Endothelial cell of umbilical vein (primary cell): Measurements from ENCODE around the gene SEMA4D. TPM values are rescaled to one million over a fixed set of nuclear protein-coding genes. Genes with fewer than 3 reads are reported as not detected.

Experiments used
- BruUV-seq: library from RNA; stranded (reverse); fragments of 400-500 nt; replicated peaks from 2 replicates; lab custom pipeline; 2021; lab: Mats Ljungman, UMichigan
- CTCF ChIA-PET: fragments of 300-600, 350-600 bp; sonication (Branson Sonifier 250); formaldehyde crosslinking; loops from one replicate; lab custom pipeline; 2021; ENCODE audit warnings: antibody characterized with exemption, inconsistent platforms; lab: Charles Lee
- POLR2A ChIA-PET: fragments of 300-600, 350-600 bp; sonication (Branson Sonifier 250); formaldehyde crosslinking; loops from one replicate; lab custom pipeline; 2021; ENCODE audit warnings: antibody characterized with exemption, inconsistent platforms; lab: Charles Lee
- DNase-seq: peaks from one replicate; pipeline ENCODE4 v3.0.0-alpha.2; 2011; ENCODE audit warnings: low read depth, low spot score
- FAIRE-seq: peaks from 2 replicates; lab custom pipeline; 2011; peaks lifted over from hg19 to GRCh38; lab: Jason Lieb, UNC
- H2AFZ ChIP-seq: 2 replicates; pipeline ENCODE4 v1.6.0; 2012; ENCODE audit warnings: low read depth, low read length, control low read depth, inconsistent platforms
- H3K27ac ChIP-seq: 2 replicates; pipeline ENCODE4 v1.5.1; 2011; ENCODE audit warnings: low read depth, mild to moderate bottlenecking, control low read depth, low read length, moderate library complexity; ENCODE audit not compliant: insufficient read depth
- H3K27me3 ChIP-seq, 2 experiments: 2 replicates each; pipeline versions ENCODE4 v1.6.0 to v1.6.1; 2011; ENCODE audit warnings: low read length in 2 of 2, mixed read lengths in 1 of 2; ENCODE audit not compliant: control insufficient read depth in 2 of 2, insufficient read depth in 2 of 2
- H3K36me3 ChIP-seq, 2 experiments: 2 replicates in 1 of 2; 3 replicates in 1 of 2; pipeline ENCODE4 v1.5.1; 2011; ENCODE audit warnings: low read length in 2 of 2, mild to moderate bottlenecking in 1 of 2, moderate library complexity in 1 of 2; ENCODE audit not compliant: control insufficient read depth in 2 of 2, insufficient read depth in 2 of 2; ENCODE audit errors: extremely low read depth in 1 of 2
- H3K4me1 ChIP-seq: 3 replicates; pipeline ENCODE4 v1.5.1; 2011; ENCODE audit warnings: mild to moderate bottlenecking, low read length; ENCODE audit not compliant: control insufficient read depth, insufficient read depth; ENCODE audit errors: extremely low read depth
- H3K4me2 ChIP-seq: 2 replicates; pipeline ENCODE4 v1.6.1; 2011; ENCODE audit warnings: low read length, control low read depth, mixed read lengths; ENCODE audit not compliant: insufficient read depth
- H3K4me3 ChIP-seq, 3 experiments: fragments of 200-600 bp in 1 of 3; sonication (generic), shearing (Covaris generic) in 1 of 3; replicated peaks in 1 of 3; 2 replicates each; pipeline ENCODE4 v1.5.1; 2011 to 2016; ENCODE audit warnings: control low read depth in 3 of 3, low read length in 3 of 3, mild to moderate bottlenecking in 2 of 3, inconsistent platforms in 1 of 3, low read depth in 1 of 3, moderate library complexity in 1 of 3; ENCODE audit not compliant: insufficient read depth in 1 of 3
- H3K79me2 ChIP-seq: 2 replicates; pipeline ENCODE4 v1.6.0; 2012; ENCODE audit warnings: low read length, inconsistent platforms; ENCODE audit not compliant: control insufficient read depth, insufficient read depth
- H3K9ac ChIP-seq: replicated peaks from 2 replicates; pipeline ENCODE3; 2011; ENCODE audit warnings: low read length, control low read depth; ENCODE audit not compliant: insufficient read depth; ENCODE audit errors: extremely low read depth
- H3K9me1 ChIP-seq: replicated peaks from 3 replicates; pipeline ENCODE4 v1.6.0; 2011; ENCODE audit warnings: mild to moderate bottlenecking, low read length; ENCODE audit not compliant: control insufficient read depth, insufficient read depth; ENCODE audit errors: extremely low read depth
- H3K9me3 ChIP-seq: replicated peaks from 2 replicates; pipeline ENCODE4 v1.5.1; 2012; ENCODE audit warnings: low read length, inconsistent platforms; ENCODE audit not compliant: control insufficient read depth, insufficient read depth
- H4K20me1 ChIP-seq: replicated peaks from 2 replicates; pipeline ENCODE3; 2011; ENCODE audit warnings: mild to moderate bottlenecking, low read length; ENCODE audit not compliant: control insufficient read depth, insufficient read depth; ENCODE audit errors: extremely low read depth
- EZH2 ChIP-seq: IDR thresholded peaks from 2 replicates; pipeline ENCODE4 v1.6.1; 2012; ENCODE audit warnings: borderline replicate concordance, low read depth, mild to moderate bottlenecking, moderate library complexity, low read length, inconsistent platforms; ENCODE audit not compliant: severe bottlenecking
- FOS ChIP-seq: IDR thresholded peaks from 2 replicates; pipeline ENCODE4 v1.6.1; 2011; ENCODE audit warnings: mild to moderate bottlenecking, low read length, moderate library complexity, borderline replicate concordance; ENCODE audit not compliant: insufficient read depth
- GATA2 ChIP-seq: IDR thresholded peaks from 2 replicates; pipeline ENCODE4 v1.7.0; 2011; ENCODE audit warnings: low read depth, mild to moderate bottlenecking, moderate library complexity, mixed read lengths, low read length; ENCODE audit not compliant: insufficient read length, insufficient read depth
- JUN ChIP-seq: IDR thresholded peaks from 2 replicates; pipeline ENCODE4 v1.6.1; 2011; ENCODE audit warnings: borderline replicate concordance, low read depth; ENCODE audit not compliant: insufficient read length, insufficient read depth
- MYC ChIP-seq: IDR thresholded peaks from one replicate; pipeline ENCODE4 v1.6.1; 2011; ENCODE audit warnings: mild to moderate bottlenecking, low read depth, low read length
- POLR2A ChIP-seq: IDR thresholded peaks from 2 replicates; pipeline ENCODE4 v1.6.1; 2012; ENCODE audit warnings: low read depth, mild to moderate bottlenecking, control low read depth, low read length
- POLR2AphosphoS5 ChIP-seq: IDR thresholded peaks from 2 replicates; pipeline ENCODE4 v1.6.1; 2012; ENCODE audit warnings: low read depth, mild to moderate bottlenecking, control low read depth, low read length, moderate library complexity; ENCODE audit not compliant: insufficient read depth
- dilution Hi-C: fragments of 300-500 bp; cut with MboI; formaldehyde crosslinking; loops from one replicate; pipeline ENCODE4 v1.15.0; 2019; ENCODE audit warnings: low sequenced_read_pairs; ENCODE audit not compliant: extremely low pct_ligation_motif_present
- intact Hi-C: fragments of 100-400 bp; cut with micrococcal nuclease; formaldehyde crosslinking; loops from one replicate; pipeline ENCODE4 v1.10.0; 2022
- polyA plus RNA-seq, 4 experiments: library from polyadenylated mRNA; depleted of rRNA in 3 of 4; stranded (reverse) in 3 of 4; unstranded in 1 of 4; fragments of >200 nt; gene quantifications; 2 replicates each; pipeline versions ENCODE4 v1.2.1 to v1.2.3, GENCODE V29; 2011 to 2012; ENCODE audit warnings: missing spikeins in 1 of 4
- total RNA-seq: library from RNA; stranded (reverse); gene quantifications from 2 replicates; pipeline ENCODE4 v1.2.3, GENCODE V29; 2021
- TF ChIP-seq, protein P1 (sequence below), 2 donors: IDR thresholded peaks; 1 replicate in 1 of 2; 2 replicates in 1 of 2; pipeline ENCODE4 v1.5.1; 2011; ENCODE audit warnings: low read length in 2 of 2, mild to moderate bottlenecking in 2 of 2, moderate library complexity in 2 of 2, control low read depth in 1 of 2, inconsistent platforms in 1 of 2, low read depth in 1 of 2; ENCODE audit not compliant: insufficient read depth in 1 of 2; ENCODE audit errors: extremely low read depth in 1 of 2
- TF ChIP-seq, protein P2 (sequence below): IDR thresholded peaks from 2 replicates; pipeline ENCODE4 v1.6.1; 2011; ENCODE audit not compliant: insufficient read depth, insufficient read length

The SEMA4D gene
- total and polyA plus RNA-seq, 2 donors (not counting 3 experiments of a cell fraction or from before 2014, with no cell fraction given): 3.9 to 15.7 TPM

DNA sequence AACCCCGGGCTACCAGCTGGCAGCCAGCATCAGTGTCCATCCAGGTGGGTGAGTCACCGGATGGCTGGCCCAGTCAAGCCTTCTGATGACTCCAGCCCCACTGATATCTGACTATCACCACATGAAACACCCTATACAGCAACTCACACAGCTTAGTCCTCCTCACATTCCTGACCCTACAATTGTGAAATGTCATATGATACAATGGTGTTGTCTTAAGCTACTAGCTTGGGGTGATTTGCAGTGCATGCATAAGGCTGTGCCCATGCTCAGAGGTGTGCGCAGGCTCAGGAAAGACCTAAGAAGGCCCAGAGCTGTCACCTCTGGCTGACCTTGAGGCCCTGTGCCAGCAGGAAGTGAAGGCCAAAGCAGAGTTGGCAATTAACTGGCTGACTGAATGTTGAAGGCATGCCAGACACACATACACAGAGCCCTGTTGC lies 21.5 kb upstream of the SEMA4D start:
- FAIRE-seq (no peak), DNase-seq (peak; percentile 33)
- no peaks in the 10 kb centered on the region for H3K9me1 ChIP-seq
- H3K4me3 ChIP-seq: no peak overlapping the region
- peaks cover 16% of the 10 kb centered on the region for H3K4me1 ChIP-seq
- H3K79me2 ChIP-seq: no peaks in the 10 kb centered on the region
- no peak overlapping the region for H3K4me2 ChIP-seq
- no peak overlapping the region for H2AFZ ChIP-seq
- no peaks in the 10 kb centered on the region for H3K27me3 ChIP-seq
- no peak overlapping the region for H3K9ac ChIP-seq
- intact Hi-C loops: no loop called here
- no TSS peak for BruUV-seq
- H3K36me3 ChIP-seq: no peaks in the 10 kb centered on the region
- H4K20me1 ChIP-seq: no peaks in the 10 kb centered on the region
- H3K27ac ChIP-seq: no peak overlapping the region
- dilution Hi-C loops: no loop called here
- CTCF ChIA-PET: interaction anchor here (2.5 kb wide), 1 partner anchor 30 kb away, joined by 12 read pairs; no protein-coding TSS in a partner anchor
- H3K9me3 ChIP-seq: no peaks in the 10 kb centered on the region
- POLR2A ChIA-PET: no interaction called here
- no peak for TF ChIP-seq GATA2
- TF ChIP-seq FOS: peak; percentile 7

DNA sequence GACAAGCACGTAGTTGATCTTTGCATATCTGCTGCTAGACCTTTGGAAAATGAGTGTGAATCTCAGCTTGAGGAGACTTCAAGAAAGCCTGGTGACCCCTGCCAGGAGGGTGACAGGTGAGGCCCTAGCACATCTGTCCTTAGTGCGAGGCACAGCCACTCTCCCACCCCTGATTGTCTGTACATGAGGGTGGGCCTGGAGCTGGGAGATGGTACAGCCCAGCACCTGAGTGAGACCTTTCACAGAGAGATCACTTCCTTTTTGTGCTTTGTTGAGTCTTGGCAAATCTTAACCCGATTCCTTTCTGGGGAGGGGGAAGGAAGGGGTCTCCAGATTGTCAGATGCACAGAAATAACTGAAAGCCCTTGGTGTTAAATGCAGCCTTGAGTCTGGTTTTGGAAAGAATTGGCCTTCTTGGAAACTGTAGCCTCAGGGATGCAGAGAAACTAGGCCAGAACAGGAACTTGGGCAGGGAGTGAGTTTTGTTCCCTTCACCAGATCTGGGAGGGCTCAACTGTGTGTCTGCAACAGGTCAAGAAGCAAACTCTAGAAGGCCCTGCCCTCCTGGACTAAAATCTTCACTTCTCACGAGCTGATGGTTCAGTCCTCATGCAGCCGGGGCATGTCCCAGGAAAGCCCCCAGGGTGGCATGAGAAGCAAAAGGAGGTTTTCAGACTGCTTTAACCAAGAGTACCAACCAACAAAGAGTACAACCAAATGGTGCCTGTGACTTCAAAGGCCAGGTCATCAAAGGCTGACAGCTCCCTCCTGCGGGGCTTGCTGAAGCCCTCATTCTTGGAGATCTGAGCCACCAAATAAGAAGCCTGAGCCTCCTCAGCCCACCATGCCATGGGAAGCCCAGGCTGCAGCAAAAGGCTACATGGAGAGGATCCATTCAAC lies 20.8 kb upstream of the SEMA4D start:
- no peaks in the 10 kb centered on the region for H3K27me3 ChIP-seq
- no peak overlapping the region for H3K9ac ChIP-seq
- H3K4me1 ChIP-seq: peaks cover 16% of the 10 kb centered on the region
- intact Hi-C loops: no loop called here
- no peaks in the 10 kb centered on the region for H3K9me3 ChIP-seq
- no peak overlapping the region for H3K27ac ChIP-seq
- H3K4me2 ChIP-seq: no peak overlapping the region
- H3K4me3 ChIP-seq: no peak overlapping the region
- TF ChIP-seq, protein P1, sequence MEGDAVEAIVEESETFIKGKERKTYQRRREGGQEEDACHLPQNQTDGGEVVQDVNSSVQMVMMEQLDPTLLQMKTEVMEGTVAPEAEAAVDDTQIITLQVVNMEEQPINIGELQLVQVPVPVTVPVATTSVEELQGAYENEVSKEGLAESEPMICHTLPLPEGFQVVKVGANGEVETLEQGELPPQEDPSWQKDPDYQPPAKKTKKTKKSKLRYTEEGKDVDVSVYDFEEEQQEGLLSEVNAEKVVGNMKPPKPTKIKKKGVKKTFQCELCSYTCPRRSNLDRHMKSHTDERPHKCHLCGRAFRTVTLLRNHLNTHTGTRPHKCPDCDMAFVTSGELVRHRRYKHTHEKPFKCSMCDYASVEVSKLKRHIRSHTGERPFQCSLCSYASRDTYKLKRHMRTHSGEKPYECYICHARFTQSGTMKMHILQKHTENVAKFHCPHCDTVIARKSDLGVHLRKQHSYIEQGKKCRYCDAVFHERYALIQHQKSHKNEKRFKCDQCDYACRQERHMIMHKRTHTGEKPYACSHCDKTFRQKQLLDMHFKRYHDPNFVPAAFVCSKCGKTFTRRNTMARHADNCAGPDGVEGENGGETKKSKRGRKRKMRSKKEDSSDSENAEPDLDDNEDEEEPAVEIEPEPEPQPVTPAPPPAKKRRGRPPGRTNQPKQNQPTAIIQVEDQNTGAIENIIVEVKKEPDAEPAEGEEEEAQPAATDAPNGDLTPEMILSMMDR (IDR thresholded peaks at IDR 0.05; ENCODE audit: extremely low read depth in 1 of 2, insufficient read depth in 1 of 2, low read depth in 1 of 2, low read length in 2 of 2): no peak
- TF ChIP-seq, protein P2, sequence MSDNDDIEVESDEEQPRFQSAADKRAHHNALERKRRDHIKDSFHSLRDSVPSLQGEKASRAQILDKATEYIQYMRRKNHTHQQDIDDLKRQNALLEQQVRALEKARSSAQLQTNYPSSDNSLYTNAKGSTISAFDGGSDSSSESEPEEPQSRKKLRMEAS: no peak
- TF ChIP-seq POLR2AphosphoS5: no peak
- no peak for TF ChIP-seq MYC
- TF ChIP-seq JUN: no peak
- no peak for TF ChIP-seq FOS
- TF ChIP-seq EZH2: no peak
- no peak for TF ChIP-seq GATA2
- no peak for TF ChIP-seq POLR2A
- no peaks in the 10 kb centered on the region for H4K20me1 ChIP-seq
- no peaks in the 10 kb centered on the region for H3K9me1 ChIP-seq
- ChIA-PET POLR2A (no interaction called here), CTCF (interaction anchor here (2.5 kb wide), 1 partner anchor 30 kb away, joined by 12 read pairs; no protein-coding TSS in a partner anchor)
- no peaks in the 10 kb centered on the region for H3K36me3 ChIP-seq
- no peak for DNase-seq
- H3K79me2 ChIP-seq: no peaks in the 10 kb centered on the region
- dilution Hi-C loops: no loop called here
- no peak for FAIRE-seq
- BruUV-seq: no TSS peak
- H2AFZ ChIP-seq: no peak overlapping the region
